GM12865 (cell line): Measurements from ENCODE around the gene ELF4.

Experiments used
- DNase-seq: peaks from one replicate; pipeline ENCODE4 v3.0.0; 2010; ENCODE audit warnings: low read depth
- H3K4me3 ChIP-seq: 2 replicates; pipeline ENCODE4 v1.5.1; 2011; ENCODE audit warnings: mild to moderate bottlenecking, low read depth, low read length, control low read depth
- CTCF ChIP-seq: IDR thresholded peaks from 2 replicates; pipeline ENCODE4 v1.5.1; 2011; ENCODE audit warnings: low read length, control low read depth, low read depth, inconsistent platforms; ENCODE audit not compliant: insufficient read depth; ENCODE audit errors: missing control alignments

Gene ELF4

GRCh38 chrX:130110379-130111219 lies at the start of gene ELF4:
Gene ELF4 (minus strand): TSS chrX:130110497. CDS start chrX:130081330, 29,167 bp downstream.
- peak; percentile 75 for DNase-seq
- no peak for TF ChIP-seq CTCF
- H3K4me3 ChIP-seq: peak within 1 kb of the TSS; percentile 84

GRCh38 chrX:130159776-130160175 lies 49.5 kb upstream of the ELF4 start:
- no peak for DNase-seq
- peak overlapping the region; percentile 22 for H3K4me3 ChIP-seq
- no peak for TF ChIP-seq CTCF

GRCh38 chrX:130158311-130158710 lies 48.0 kb upstream of the ELF4 start:
- DNase-seq: no peak
- no peak overlapping the region for H3K4me3 ChIP-seq
- no peak for TF ChIP-seq CTCF

GRCh38 chrX:130155564-130155963 lies 45.3 kb upstream of the ELF4 start:
- TF ChIP-seq CTCF: no peak
- DNase-seq: no peak
- no peak overlapping the region for H3K4me3 ChIP-seq

GRCh38 chrX:130147631-130148030 lies 37.3 kb upstream of the ELF4 start:
- TF ChIP-seq CTCF: no peak
- no peak overlapping the region for H3K4me3 ChIP-seq
- DNase-seq: no peak

- no peak for DNase-seq
- TF ChIP-seq CTCF: no peak
- no peak overlapping the region for H3K4me3 ChIP-seq
Observed at GRCh38 chrX:130145123-130145522, 34.8 kb upstream of the ELF4 start.

GRCh38 chrX:130144509-130144908 lies 34.2 kb upstream of the ELF4 start:
- DNase-seq: no peak
- no peak overlapping the region for H3K4me3 ChIP-seq
- no peak for TF ChIP-seq CTCF
